Smooth muscle cell (in vitro differentiated cells): ENCODE data around the gene NFE2L3. TPM values are rescaled to one million over a fixed set of nuclear protein-coding genes. Genes with fewer than 3 reads are reported as not detected.

Source experiments
- DNase-seq: peaks from one replicate; lab custom pipeline; 2025; ENCODE audit not compliant: unreplicated experiment; lab: John Stamatoyannopoulos, UW
- H2AFZ ChIP-seq: fragments of 200-600 bp; sonication (generic); 2 replicates; pipeline ENCODE4 v1.6.0; 2016; ENCODE audit warnings: antibody characterized with exemption, low read depth, mild to moderate bottlenecking
- H3F3A ChIP-seq: fragments of 200-600 bp; sonication (generic); 2 replicates; pipeline ENCODE4 v1.6.0; 2017; ENCODE audit warnings: antibody characterized with exemption, low read depth
- H3K27ac ChIP-seq: fragments of 200-600 bp; sonication (generic); 2 replicates; pipeline ENCODE4 v1.5.1; 2016; ENCODE audit warnings: low read depth, mild to moderate bottlenecking
- H3K27me3 ChIP-seq: fragments of 200-600 bp; sonication (generic); 2 replicates; pipeline ENCODE4 v1.6.1; 2016; ENCODE audit warnings: low read depth, mild to moderate bottlenecking
- H3K36me3 ChIP-seq: fragments of 200-600 bp; sonication (generic); 2 replicates; pipeline ENCODE4 v1.5.1; 2016; ENCODE audit warnings: low read depth
- H3K4me1 ChIP-seq: fragments of 200-600 bp; sonication (generic); 2 replicates; pipeline ENCODE4 v1.5.1; 2016; ENCODE audit warnings: low read depth
- H3K4me2 ChIP-seq: fragments of 200-600 bp; sonication (generic); 2 replicates; pipeline ENCODE4 v1.6.0; 2016; ENCODE audit warnings: mild to moderate bottlenecking
- H3K4me3 ChIP-seq: fragments of 200-600 bp; sonication (generic); 2 replicates; pipeline ENCODE4 v1.5.1; 2016; ENCODE audit warnings: mild to moderate bottlenecking
- H3K79me2 ChIP-seq: fragments of 200-600 bp; sonication (generic); 2 replicates; pipeline ENCODE4 v1.6.0; 2016; ENCODE audit warnings: low read depth, mild to moderate bottlenecking
- H3K9ac ChIP-seq: fragments of 200-600 bp; sonication (generic); 2 replicates; pipeline ENCODE4 v1.6.0; 2016; ENCODE audit warnings: low read depth
- H3K9me3 ChIP-seq: fragments of 200-600 bp; sonication (generic); replicated peaks from 2 replicates; pipeline ENCODE4 v1.5.1; 2016; ENCODE audit warnings: low read depth
- H4K20me1 ChIP-seq: fragments of 200-600 bp; sonication (generic); 2 replicates; pipeline ENCODE4 v1.6.0; 2016; ENCODE audit warnings: low read depth
- CTCF ChIP-seq: fragments of 200-600 bp; sonication (generic); IDR thresholded peaks from 2 replicates; pipeline ENCODE4 v1.5.1; 2017; ENCODE audit warnings: borderline replicate concordance, mild to moderate bottlenecking, antibody characterized with exemption; ENCODE audit not compliant: insufficient read depth, poor library complexity, severe bottlenecking
- whole genome bisulfite sequencing: methylation state at CpG from one replicate; pipeline ENCODE4 v1.1.7; 2016; ENCODE audit warnings: low lambda C conversion rate; 5-methylcytosine and 5-hydroxymethylcytosine counted together
- polyA plus RNA-seq: library from polyadenylated mRNA; unstranded; fragments of >200 nt; fragmentation: Nextera tagmentation; extraction: Ambion mirVana; gene quantifications from 2 replicates; pipeline ENCODE4 v1.2.1, GENCODE V29; 2016
- total RNA-seq: library from RNA; depleted of rRNA; stranded (reverse); fragments of >200 nt; gene quantifications from 2 replicates; pipeline ENCODE4 v1.2.3, GENCODE V29; 2014

Gene NFE2L3
- total and polyA plus RNA-seq, 2 experiments from 2014 or later: 2.4 to 5.5 TPM

DNA sequence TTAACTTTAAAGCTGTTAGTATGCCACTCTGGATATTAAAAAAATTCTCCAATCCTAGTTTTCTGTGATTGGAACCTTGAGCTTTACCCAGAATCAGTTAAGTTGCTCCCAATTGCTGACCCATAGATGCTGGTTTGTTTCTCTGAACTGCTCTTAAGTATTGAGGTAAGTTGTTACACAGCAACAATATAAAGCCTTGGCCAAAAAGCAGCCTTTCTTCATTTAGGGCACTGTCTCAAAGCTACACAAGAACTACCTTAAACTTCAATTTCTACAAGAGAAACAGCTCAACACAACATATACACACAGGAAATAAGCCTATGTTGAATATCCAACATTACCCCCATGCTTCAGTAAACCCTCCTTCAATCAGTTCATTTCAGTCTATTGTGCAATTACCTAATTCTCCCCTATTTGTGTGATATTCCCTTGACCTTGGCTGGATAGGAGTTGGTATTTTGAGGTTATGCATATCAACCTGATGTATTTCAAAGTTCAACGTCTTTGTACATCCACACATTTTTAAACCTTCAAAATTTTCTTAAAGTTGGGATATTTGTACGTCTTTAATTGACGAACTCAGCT lies 37.1 kb downstream of the NFE2L3 start:
- Histone ChIP-seq H3F3A (peaks cover 81% of the 10 kb centered on the region), H2AFZ (no peak overlapping the region), H3K27me3 (no peaks in the 10 kb centered on the region), H3K79me2 (peaks cover 33% of the 10 kb centered on the region), H3K4me2 (no peak overlapping the region), H4K20me1 (peaks cover 99% of the 10 kb centered on the region), H3K4me1 (peaks cover 13% of the 10 kb centered on the region), H3K4me3 (no peak overlapping the region), H3K9me3 (no peaks in the 10 kb centered on the region), H3K36me3 (peaks cover 43% of the 10 kb centered on the region), H3K9ac (no peak overlapping the region), H3K27ac (no peak overlapping the region)
- no peak for DNase-seq
- 95% methylated on average over 3 of the region's 3 CpGs for WGBS
- TF ChIP-seq CTCF: no peak

GRCh38 chr7:26189697-26190096 lies 37.7 kb downstream of the NFE2L3 start:
- TF ChIP-seq CTCF: no peak
- H4K20me1 ChIP-seq: peaks cover 99% of the 10 kb centered on the region
- no peak for DNase-seq
- H3K9me3 ChIP-seq: no peaks in the 10 kb centered on the region
- peaks cover 43% of the 10 kb centered on the region for H3K36me3 ChIP-seq
- H3K4me3 ChIP-seq: no peak overlapping the region
- H2AFZ ChIP-seq: no peak overlapping the region
- peaks cover 39% of the 10 kb centered on the region for H3K79me2 ChIP-seq
- H3K4me2 ChIP-seq: no peak overlapping the region
- H3F3A ChIP-seq: peaks cover 76% of the 10 kb centered on the region
- H3K4me1 ChIP-seq: peaks cover 15% of the 10 kb centered on the region
- no peak overlapping the region for H3K9ac ChIP-seq
- no peaks in the 10 kb centered on the region for H3K27me3 ChIP-seq
- 93% methylated on average over 3 of the region's 3 CpGs for WGBS
- no peak overlapping the region for H3K27ac ChIP-seq

DNA sequence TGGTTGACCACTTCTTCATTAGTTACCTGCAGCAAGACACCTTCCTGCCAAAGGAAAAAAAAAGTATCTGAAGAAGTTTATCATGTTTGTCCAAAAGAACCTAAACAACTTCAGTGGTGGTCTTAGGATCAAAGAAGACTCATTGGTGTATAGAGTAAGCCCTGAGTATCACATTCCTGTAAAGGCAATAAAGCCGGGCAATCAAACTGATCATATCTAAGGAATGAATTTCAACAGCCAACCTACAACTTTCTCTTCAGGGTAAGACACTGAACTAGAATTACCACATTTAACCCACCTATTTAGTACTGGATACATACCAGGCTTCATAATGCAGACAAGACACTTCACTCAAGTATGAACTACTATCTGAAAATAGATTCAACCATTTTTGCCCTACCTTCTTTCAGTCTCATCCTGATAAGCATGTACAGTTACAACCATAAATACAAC lies 38.4 kb downstream of the NFE2L3 start:
- Histone ChIP-seq H3K4me1 (peaks cover 19% of the 10 kb centered on the region), H3K9ac (no peak overlapping the region), H3K9me3 (no peaks in the 10 kb centered on the region), H4K20me1 (peaks cover 99% of the 10 kb centered on the region), H3K36me3 (peaks cover 47% of the 10 kb centered on the region), H3K79me2 (peaks cover 47% of the 10 kb centered on the region), H3K27me3 (no peaks in the 10 kb centered on the region), H3K4me3 (no peak overlapping the region), H2AFZ (no peak overlapping the region), H3K27ac (peak overlapping the region; percentile 33), H3K4me2 (no peak overlapping the region), H3F3A (peaks cover 73% of the 10 kb centered on the region)
- 93% methylated on average over 1 of the region's 1 CpG for WGBS
- DNase-seq: no peak
- TF ChIP-seq CTCF: no peak
